Loucy (cell line): Measurements from ENCODE around the gene FGF9.

Experiments
- H2AFZ ChIP-seq: fragments of 200-600 bp; sonication (generic); 2 replicates; pipeline ENCODE4 v1.6.0; 2016; ENCODE audit warnings: antibody characterized with exemption, mild to moderate bottlenecking, low read length, moderate library complexity
- H3F3A ChIP-seq: fragments of 200-600 bp; 2 replicates; pipeline ENCODE4 v1.6.0; 2016; ENCODE audit warnings: antibody characterized with exemption, low read depth, mild to moderate bottlenecking
- H3K27me3 ChIP-seq: fragments of 200-600 bp; sonication (generic); 2 replicates; pipeline ENCODE4 v1.6.1; 2014; ENCODE audit warnings: low read length, mild to moderate bottlenecking; ENCODE audit not compliant: insufficient read depth, poor library complexity, severe bottlenecking
- H3K36me3 ChIP-seq: fragments of 200-600 bp; sonication (generic); 2 replicates; pipeline ENCODE4 v1.6.1; 2016; ENCODE audit warnings: low read length; ENCODE audit not compliant: insufficient read depth
- H3K4me1 ChIP-seq: fragments of 200-600 bp; sonication (generic); 2 replicates; pipeline ENCODE4 v1.5.1; 2014; ENCODE audit warnings: low read length, mild to moderate bottlenecking; ENCODE audit not compliant: insufficient read depth, poor library complexity, severe bottlenecking
- H3K4me2 ChIP-seq: fragments of 200-600 bp; sonication (generic); 2 replicates; pipeline ENCODE4 v1.6.0; 2014; ENCODE audit warnings: antibody characterized with exemption, low read length, low read depth, mild to moderate bottlenecking; ENCODE audit not compliant: poor library complexity, severe bottlenecking
- H3K4me3 ChIP-seq: fragments of 200-600 bp; sonication (generic); 2 replicates; pipeline ENCODE4 v1.5.1; 2014; ENCODE audit warnings: low read length, mild to moderate bottlenecking, mixed read lengths; ENCODE audit not compliant: poor library complexity, severe bottlenecking
- H3K79me2 ChIP-seq: fragments of 200-600 bp; sonication (generic); 2 replicates; pipeline ENCODE4 v1.6.1; 2014; ENCODE audit warnings: low read length; ENCODE audit not compliant: insufficient read depth
- H3K9ac ChIP-seq: fragments of 200-600 bp; sonication (generic); 2 replicates; pipeline ENCODE4 v1.6.0; 2014; ENCODE audit warnings: mild to moderate bottlenecking, low read depth, low read length, moderate library complexity; ENCODE audit not compliant: poor library complexity, severe bottlenecking
- H3K9me2 ChIP-seq: fragments of 200-600 bp; sonication (generic); replicated peaks from 2 replicates; pipeline ENCODE4 v1.6.1; 2016; ENCODE audit warnings: low read depth, low read length, mixed read lengths
- H3K9me3 ChIP-seq: fragments of 200-600 bp; sonication (generic); 2 replicates; pipeline ENCODE4 v1.6.1; 2014; ENCODE audit warnings: mild to moderate bottlenecking, antibody characterized with exemption, low read length, low read depth; ENCODE audit not compliant: insufficient read depth
- H4K20me1 ChIP-seq: fragments of 200-600 bp; sonication (generic); 2 replicates; pipeline ENCODE4 v1.6.0; 2014; ENCODE audit warnings: antibody characterized with exemption, low read length, mild to moderate bottlenecking; ENCODE audit not compliant: insufficient read depth, poor library complexity, severe bottlenecking
- EZH2phosphoT487 ChIP-seq: fragments of 200-600 bp; IDR thresholded peaks from 2 replicates; pipeline ENCODE4 v1.6.1; 2018; ENCODE audit warnings: antibody characterized with exemption, mild to moderate bottlenecking, moderate library complexity, borderline replicate concordance
- TF ChIP-seq, protein P1 (sequence below): fragments of 200-600 bp; sonication (generic); conservative IDR thresholded peaks from 2 replicates; pipeline ENCODE4 v1.5.1; 2014; ENCODE audit warnings: mild to moderate bottlenecking, antibody characterized with exemption, low read length

FGF9 gene

DNA sequence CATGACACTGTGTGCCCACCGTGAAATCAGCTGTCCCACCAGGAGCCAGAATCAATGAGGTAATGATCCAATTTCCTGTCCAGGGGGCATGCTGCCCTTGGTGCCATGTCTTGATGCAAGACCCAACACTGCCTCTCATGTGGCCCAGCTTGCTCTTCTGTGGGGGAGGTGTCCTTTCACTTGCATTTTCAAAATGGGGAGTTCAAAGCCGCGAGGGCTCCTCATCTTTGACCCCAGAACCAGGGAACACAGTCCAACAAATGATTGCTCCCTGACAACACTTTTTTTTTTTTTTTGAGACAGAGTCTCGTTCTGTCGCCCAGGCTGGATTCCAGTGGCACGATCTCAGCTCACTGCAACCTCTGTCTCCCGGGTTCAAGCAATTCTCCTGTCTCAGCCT, 64.1 kb downstream of the FGF9 start:
- Histone ChIP-seq H3K9me2 (no peaks in the 10 kb centered on the region), H3K79me2 (no peaks in the 10 kb centered on the region), H3K4me2 (no peak overlapping the region), H3K9me3 (no peaks in the 10 kb centered on the region), H3K4me3 (no peak overlapping the region), H3K4me1 (no peaks in the 10 kb centered on the region), H2AFZ (no peak overlapping the region), H4K20me1 (no peaks in the 10 kb centered on the region), H3F3A (no peaks in the 10 kb centered on the region), H3K36me3 (no peaks in the 10 kb centered on the region), H3K9ac (no peak overlapping the region), H3K27me3 (no peaks in the 10 kb centered on the region)
- no peak for TF ChIP-seq EZH2phosphoT487
- TF ChIP-seq, protein P1, sequence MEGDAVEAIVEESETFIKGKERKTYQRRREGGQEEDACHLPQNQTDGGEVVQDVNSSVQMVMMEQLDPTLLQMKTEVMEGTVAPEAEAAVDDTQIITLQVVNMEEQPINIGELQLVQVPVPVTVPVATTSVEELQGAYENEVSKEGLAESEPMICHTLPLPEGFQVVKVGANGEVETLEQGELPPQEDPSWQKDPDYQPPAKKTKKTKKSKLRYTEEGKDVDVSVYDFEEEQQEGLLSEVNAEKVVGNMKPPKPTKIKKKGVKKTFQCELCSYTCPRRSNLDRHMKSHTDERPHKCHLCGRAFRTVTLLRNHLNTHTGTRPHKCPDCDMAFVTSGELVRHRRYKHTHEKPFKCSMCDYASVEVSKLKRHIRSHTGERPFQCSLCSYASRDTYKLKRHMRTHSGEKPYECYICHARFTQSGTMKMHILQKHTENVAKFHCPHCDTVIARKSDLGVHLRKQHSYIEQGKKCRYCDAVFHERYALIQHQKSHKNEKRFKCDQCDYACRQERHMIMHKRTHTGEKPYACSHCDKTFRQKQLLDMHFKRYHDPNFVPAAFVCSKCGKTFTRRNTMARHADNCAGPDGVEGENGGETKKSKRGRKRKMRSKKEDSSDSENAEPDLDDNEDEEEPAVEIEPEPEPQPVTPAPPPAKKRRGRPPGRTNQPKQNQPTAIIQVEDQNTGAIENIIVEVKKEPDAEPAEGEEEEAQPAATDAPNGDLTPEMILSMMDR, result no peak

DNA sequence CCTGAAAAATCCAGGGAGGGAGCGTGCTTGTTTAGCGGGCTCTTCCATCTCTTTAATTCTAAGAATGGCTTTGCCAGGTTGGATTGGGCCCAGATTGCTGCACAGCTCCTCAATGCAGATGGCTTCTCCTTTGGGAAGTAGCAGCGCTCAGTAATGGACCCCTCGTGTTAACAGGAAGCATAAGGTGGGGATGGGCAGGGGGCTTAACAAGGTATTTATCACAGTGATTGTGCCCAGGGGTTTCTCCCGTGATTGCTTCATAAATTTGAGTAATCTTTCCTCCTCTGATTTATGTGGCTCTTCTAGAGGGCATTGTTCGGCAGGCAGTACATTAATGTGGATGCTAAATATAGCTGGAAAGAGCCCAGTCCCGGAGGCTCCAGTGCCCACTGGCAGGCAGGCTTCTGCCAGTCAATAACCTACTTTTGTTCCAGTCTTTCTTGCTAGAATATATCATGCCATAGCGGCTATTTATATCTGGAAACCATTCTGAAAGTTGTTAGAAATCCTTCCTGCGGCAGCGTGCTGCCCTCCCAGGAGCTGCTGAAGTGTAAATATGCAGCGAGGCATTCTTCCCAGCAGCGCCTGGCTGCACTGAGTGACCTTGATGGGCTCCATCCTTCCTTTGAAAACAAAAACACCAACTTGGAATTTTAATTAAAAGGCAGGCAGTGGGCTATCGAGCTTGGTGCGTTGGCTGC, 65.0 kb downstream of the FGF9 start:
- no peak overlapping the region for H3K9ac ChIP-seq

DNA sequence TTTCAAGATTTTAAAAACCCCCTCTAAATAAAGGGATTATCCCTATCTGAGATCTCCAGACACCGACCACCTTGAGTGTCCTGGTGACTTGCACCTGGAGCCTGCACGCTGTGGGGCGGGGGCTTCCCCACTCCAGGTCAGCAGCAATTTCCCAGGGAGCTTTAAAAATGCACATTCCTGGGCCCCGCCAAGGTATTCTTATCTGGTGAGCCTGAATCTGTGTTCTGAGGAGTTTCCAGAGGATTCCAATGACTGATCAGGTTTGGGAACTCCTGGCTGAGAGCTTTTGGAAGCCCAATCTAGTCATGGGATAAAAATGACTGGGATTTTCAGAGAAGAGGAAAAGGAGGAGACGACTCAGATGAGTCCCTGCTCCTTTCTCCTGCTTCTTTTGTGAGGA, 66.1 kb downstream of the FGF9 start:
- Histone ChIP-seq H4K20me1 (no peaks in the 10 kb centered on the region), H3K4me2 (no peak overlapping the region), H3K9me2 (no peaks in the 10 kb centered on the region), H2AFZ (no peak overlapping the region), H3F3A (no peaks in the 10 kb centered on the region), H3K79me2 (no peaks in the 10 kb centered on the region), H3K27me3 (no peaks in the 10 kb centered on the region), H3K4me1 (no peaks in the 10 kb centered on the region), H3K4me3 (no peak overlapping the region), H3K36me3 (no peaks in the 10 kb centered on the region), H3K9me3 (no peaks in the 10 kb centered on the region), H3K9ac (no peak overlapping the region)
- TF ChIP-seq, protein P1, result no peak
- TF ChIP-seq EZH2phosphoT487, result no peak

More for the DNA sequence above, 65.0 kb downstream of the FGF9 start:
- Histone ChIP-seq H3K79me2 (no peaks in the 10 kb centered on the region), H3K27me3 (no peaks in the 10 kb centered on the region), H3K4me2 (no peak overlapping the region), H2AFZ (no peak overlapping the region), H3K9me3 (no peaks in the 10 kb centered on the region), H3K9me2 (no peaks in the 10 kb centered on the region), H4K20me1 (no peaks in the 10 kb centered on the region), H3K36me3 (no peaks in the 10 kb centered on the region), H3K4me3 (no peak overlapping the region), H3K4me1 (no peaks in the 10 kb centered on the region), H3F3A (no peaks in the 10 kb centered on the region)
- TF ChIP-seq EZH2phosphoT487, result no peak
- TF ChIP-seq, protein P1, result no peak
